Middle frontal gyrus (tissue), 1 donor: ENCODE results near the gene GPLD1.

Experiments used
- DNase-seq: peaks from one replicate; pipeline ENCODE4 v3.0.0-alpha.2; 2015; ENCODE audit warnings: low spot score; ENCODE audit errors: extremely low spot score

The GPLD1 gene

DNA sequence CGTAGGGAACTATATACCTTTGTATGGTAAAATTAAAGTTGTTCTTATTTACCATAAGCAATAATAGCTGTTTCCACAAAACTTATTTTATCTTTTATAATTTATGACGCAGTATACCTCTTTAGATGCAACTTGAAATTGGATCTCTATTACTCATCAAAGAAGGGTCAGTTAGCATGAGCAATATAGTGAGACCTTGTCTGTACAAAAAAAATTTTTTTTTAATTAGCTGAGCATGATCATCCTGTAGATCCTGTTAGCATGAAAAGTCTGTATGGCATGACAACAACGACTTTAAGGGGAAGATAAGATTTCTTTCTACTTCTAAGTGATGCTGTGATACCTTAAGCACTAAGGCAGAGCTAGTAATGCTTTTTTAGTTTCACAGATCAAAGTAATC is 11.3 kb upstream of the GPLD1 start:
- no peak for DNase-seq

DNA sequence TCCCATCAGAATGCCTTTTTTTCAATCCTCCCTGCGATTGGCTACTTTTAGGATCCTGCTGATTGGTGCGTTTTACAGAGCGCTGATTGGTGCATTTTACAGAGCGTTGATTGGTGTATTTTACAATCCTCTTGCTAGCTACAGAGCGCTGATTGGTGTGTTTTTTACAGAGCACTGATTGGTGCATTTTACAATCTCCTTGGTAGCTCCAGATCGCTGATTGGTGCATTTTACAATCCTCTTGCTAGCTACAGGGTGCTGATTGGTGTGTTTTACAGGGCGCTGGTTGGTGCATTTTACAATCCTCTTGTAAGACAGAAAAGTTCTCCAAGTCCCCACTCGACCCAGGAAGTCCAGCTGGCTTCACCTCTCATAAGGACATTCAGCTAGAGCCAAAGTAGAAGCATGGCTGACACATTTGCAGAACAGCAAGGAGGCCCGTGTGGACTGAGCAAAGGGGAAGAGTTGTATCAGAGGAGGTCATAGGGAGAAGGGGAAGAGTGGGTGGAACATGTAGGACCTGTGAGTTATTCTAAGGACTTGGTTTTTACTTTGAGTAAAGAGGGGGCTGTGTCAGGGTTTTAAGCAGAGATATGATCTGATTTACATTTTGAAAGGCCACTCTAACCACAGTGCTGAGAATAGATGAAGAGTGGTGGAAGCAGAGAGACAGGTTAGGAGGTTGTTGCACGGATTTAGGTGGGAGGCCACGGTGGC is 8.0 kb upstream of the GPLD1 start:
- no peak for DNase-seq

DNA sequence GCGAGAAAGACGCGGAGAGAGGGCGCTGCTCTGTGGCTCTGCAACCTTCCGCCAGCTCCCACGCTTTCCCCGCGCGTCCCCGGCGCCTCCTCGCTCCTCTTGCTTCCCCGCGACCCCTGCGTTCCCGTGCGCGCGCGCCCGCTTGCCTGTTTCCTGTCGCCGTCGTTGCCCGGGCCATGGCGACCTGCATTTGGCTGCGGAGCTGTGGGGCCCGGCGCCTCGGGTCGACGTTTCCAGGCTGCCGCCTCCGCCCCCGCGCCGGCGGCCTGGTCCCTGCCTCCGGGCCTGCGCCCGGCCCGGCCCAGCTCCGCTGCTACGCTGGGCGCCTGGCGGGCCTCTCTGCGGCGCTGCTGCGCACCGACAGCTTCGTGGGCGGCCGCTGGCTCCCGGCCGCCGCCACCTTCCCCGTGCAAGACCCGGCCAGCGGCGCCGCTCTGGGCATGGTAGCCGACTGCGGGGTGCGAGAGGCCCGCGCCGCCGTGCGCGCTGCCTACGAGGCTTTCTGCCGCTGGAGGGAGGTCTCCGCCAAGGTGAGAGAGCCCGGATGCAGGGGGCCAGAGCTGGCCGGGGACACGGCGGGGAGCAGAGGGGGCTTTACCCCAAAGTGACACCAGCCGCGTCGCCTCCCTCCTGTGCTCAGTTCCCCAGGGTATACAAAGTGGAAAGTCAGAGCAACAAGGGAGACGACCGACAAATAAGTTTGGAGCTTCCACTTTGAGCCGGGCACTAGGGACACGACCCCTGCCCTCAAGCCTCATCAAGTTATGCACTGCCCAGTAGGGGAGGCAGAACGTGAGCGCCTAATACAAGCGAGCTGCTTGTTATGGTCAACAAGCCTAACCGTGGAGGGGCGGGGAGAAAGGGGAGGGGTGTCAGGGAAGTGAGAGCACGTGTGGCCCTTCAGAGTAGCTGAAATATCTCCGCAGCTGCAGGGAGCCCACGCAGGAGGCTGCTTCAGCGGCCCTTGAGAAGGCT is 5.7 kb upstream of the GPLD1 start, which contains the start of gene ALDH5A1:
ALDH5A1 (plus strand) TSS at position 149 of the 975 bp plus-strand sequence; CDS start at position 177, 28 bp downstream.
- DNase-seq: no peak

DNA sequence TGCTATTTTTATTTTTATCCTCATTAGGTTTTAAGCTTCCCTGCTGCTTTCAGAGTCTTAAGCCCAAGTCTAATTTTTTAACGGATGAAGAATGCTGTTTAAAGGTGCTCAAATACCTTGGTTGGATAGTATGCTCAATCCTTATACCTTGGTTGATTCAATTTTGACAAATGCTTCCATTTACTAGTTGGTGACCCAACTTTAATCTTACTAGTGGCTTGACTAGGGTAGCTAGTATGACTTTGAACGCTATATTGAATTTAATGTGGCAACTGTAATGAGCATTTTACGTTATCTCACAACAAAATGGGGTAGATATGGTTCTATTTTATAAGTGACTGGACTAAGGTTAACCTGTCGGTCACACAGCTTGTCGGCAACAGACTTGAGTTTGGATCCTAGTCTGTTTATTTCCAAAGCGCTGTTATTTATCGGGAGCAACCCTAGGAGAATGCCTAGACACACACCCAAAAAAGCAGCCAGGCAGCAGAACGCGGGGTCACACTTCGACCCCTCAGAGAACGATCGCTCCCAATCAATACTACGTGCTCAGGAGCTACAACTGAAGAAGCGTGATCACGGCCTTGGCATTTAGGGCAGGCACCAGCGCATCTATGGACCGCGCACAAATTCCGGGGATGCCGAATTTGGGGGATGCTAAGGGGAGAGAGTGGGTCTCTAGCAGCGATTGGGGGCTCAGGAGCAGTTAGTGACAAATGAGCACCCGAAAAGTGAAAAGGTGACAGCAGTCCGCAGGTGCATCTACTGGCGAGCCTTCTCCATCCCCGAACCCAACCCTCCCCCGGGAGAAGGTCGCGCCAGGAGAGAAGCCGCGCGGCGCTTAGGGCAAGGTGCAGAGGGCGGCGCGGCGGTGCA is 4.8 kb upstream of the GPLD1 start:
- DNase-seq: no peak

DNA sequence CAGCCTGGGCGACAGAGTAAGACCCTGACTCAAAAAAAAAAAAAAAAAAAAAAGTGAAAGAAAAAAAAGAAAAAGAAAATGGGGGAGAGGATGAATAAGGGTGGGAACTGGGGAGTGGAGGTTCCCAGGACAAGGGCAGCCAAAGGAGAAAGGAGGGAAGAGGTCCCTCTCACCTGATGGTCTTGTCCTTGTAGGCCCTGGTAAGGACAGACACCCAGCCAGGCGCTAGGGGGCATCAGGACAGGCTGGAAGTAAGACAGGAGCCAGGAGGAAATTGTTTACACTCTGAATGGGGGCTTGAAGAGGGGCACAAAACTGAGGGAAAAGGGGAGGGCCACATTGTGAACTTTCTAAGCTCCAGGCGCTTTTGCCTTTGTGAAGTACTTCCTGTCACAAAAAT is 3.1 kb upstream of the GPLD1 start:
- no peak for DNase-seq

DNA sequence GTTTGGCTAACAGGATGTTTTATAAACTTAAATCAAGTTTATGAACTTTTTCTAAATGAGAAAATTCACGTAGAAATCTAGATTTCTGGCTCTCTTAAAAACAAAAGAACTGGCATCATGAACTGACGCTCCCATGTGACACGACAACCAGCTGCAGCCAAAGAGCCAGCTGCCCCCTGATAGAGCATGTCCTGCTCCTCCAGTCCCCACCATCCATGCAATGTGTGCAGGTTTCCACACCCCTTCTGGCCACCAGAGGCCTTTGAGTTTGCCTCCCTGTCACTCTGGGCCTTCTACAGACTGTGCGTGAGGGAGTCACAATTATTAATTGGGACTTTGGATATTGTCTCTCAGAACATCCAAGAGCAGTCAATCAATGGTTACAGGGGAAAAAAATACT is 1.6 kb upstream of the GPLD1 start:
- no peak for DNase-seq

DNA sequence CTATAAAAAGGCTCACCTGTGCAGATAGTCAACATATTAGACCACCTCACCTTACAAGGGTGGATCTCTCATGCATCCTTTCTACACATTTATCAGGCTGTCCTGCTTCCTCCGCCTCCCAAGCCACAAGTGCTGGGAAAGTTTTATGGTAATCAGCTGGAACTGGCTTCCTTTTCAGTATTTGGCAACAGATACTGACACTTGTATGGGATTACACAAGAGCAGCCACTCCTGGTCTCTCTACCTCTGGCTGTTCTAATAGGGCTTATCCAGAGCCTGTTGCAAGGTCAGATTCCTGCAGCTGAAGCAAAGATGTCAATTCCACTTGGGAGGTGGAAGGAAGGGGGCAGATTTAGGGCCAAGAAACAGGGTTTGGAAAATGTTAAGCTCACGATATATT is 503 bp upstream of the GPLD1 start:
- no peak for DNase-seq

DNA sequence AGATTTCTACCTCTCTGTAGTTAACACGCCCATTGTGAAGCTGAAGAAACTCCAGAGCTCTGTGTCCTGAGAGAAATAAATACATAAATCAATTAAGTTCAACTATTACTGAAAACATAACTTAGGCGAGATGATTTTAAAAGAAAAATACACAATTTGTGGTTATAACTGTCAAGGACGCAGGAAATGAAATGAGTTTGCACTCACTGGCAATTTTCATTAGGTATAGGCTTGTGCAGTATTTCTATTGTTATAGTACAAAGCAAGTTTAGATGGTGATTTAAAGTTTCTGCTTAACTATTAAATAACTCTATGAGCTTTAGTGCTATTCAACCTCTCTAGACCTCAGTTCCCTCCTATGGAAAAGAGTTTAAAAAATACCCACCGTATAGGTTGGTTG is 3.3 kb downstream of the GPLD1 start:
- DNase-seq: no peak

DNA sequence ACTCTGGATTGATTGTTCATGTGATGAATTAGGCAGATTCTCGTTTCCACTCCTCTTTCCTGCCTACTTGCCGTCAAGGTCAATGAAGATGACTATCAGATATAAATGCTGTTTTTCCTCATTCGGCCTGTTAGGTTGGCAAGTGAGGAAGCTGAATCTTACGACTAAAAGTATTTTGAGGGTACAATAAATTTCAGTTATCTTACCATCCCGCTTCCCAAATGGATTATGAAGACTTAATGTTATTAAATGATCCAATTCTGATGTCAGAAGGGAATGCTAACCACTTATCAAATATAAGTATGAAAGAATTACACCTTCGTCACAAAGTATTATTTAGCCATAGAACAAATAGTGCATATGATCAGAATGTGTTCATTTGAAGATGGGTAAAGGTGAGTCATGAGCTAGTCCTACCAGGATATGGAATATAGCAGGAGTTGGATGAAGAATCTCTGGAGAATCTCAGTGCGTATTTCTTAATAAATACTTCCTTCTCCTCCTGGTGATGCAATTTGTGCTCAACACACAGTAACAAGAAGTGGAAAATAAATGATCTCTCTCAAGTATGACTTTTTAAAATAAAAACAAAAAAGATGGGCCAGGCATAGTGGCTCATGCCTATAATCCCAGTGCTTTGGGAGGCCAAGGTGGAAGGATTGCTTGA is 4.6 kb downstream of the GPLD1 start:
- DNase-seq: no peak

DNA sequence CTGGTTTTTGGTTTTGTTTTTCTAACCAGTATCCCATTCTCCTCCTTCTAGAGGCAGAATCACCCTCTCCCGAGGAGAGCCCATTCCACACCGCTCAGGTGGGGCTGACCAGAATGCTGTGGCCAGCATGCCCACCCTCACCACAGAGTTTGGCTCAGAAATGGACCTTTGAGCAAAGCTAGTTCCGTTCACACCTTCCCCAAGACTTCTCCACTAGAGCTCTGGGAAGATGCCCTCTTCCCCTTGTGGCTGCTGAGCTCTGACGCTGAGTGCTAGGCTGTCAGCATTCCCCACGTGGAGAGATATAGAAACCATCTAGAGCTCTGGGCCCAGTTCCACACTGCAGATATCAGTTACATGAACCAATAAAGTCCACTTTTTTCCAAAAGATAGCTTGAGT is 7.9 kb downstream of the GPLD1 start:
- no peak for DNase-seq

DNA sequence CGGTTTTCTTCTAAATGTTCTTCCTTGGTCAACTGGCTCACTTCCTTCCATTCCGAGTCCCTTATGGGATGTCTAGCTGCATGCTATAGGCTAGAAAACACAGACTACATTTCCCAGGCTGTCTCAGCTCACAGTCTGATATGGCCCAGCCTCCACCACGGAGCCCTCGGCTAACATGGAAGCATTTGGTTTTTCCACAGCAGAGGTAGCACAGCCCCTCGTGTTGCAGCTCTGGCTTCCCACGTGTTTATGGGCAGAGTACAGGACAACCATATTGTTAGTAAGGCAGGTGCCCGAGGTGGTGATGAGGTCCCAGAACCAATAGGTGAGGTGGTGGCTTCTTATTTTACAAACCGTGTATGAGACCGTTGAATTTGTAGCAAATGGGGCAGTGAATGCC is 8.7 kb downstream of the GPLD1 start:
- no peak for DNase-seq

DNA sequence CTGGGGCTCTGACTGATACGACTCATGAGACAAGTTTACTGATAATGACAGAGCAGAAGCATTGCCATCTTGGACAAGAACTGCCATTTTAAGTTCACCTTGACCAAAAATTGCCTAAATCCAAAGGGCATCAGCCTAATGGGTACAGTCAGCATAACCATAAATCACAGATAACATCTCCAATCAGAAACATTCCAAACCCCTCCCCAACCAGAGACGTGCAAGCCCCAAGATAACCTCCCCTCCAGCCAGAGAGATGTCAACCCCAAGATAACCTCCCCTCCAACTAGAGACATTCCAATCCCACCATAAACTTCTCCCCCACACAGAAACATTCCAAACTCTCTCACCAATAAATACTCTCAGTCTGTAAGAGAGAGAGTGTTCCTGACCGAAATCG is 10.5 kb downstream of the GPLD1 start:
- DNase-seq: no peak

DNA sequence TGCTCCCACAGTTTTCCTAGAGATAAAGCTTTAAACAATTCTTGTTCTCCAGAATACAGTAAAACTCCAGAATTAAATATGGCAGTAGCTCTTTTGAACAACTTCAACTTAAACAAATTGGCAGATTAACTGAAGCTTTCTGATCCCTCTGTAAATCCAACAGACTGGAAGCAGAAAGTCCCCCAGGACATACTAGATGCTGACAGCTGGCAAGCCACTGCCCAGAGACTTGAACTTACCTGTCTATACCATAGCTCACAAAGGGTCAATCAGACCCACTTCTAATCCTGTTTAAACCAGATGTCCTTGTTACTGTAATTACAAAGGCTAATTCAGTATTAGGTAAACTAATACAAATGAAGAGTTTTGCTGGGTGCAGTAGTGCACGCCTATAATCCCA is 12.3 kb downstream of the GPLD1 start:
- no peak for DNase-seq

DNA sequence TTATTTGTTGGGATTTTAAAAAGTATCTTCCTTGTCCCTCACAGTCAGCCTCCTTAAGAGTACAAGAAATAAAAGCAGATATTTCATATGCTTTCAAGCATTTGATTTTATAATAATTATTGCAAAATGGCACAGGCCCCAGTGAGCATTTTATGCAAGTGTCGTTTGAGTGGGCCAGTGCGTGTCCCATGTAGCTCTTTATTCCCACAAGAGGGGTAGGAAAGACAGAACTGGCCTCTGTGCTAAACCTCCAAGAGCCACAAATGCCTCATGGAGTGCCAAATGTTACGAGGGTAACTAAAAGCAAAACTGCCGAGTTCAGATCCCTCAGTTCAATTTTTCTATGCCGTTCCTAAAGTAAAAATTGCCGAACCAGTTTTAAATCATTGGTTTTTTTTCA is 12.7 kb downstream of the GPLD1 start:
- no peak for DNase-seq

DNA sequence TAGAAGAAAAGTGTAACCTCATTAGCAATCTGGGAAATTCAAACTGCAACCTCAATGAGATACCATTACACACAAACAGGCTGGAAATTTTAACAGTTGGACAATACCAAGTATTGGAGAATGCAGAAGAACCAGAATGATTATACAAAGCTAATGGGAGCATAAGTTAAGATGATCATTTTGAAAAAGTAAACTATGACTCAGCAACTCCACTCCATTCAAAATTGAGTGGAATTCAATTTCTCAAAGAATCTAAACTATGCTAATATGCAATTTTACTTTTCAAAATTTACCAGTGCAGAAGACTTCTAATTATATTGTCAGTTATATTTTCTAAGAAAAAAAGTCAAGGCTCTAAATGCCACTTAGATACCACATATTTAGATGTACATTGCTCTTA is 17.2 kb downstream of the GPLD1 start:
- no peak for DNase-seq

DNA sequence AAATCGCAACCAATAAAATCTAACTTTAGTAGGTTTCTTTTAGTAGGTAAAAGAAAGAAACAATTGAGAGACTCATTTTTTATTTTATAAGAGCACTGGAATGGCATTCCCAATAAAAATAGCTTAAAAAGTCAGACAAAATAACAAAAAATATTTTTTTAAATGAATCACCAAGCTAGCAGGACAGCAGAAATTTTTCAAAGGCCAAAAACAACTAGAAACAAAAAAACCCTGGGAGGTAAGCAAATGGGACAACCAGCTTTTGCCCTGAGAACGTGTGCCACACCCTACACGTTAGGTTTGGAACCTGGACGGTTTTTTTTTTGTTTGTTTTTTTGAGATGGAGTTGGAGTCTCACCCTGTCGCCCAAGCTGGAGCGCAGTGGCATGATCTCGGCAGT is 19.6 kb downstream of the GPLD1 start:
- DNase-seq: no peak

DNA sequence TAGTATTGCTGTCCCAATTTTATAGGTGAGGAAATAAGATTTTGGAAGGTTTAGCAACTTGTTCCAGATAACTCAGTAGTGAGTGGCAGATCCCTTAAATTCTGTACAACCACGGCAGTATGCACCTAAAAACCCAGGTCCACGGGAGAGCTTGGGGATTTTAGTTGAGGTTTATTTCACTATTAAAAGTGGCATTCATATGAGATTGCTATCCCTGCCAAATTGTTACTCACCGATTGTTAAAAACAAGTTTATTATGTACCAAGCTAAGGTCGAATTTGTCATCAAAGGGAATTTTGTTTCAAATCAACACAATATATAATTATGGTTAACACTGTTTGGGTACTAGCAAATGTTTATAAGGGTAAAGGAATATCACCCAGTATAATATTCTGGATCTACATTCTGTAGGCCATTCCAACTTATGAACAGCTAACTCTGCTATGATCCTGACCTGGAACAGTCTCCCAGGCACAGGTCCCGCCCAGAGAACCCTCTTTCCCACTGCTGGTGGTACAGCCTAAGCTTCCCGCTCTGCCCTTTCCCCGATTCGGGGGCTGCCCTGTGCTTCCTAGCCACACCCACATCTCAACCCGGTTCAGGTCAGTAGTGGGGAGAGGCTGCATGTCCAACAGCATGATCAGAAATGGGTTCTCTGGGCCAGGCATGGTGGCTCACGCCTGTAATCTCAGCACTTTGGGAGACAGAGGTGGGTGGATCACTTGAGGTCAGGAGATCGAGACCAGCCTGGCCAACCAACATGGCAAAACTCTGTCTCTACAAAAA is 24.9 kb downstream of the GPLD1 start:
- no peak for DNase-seq

DNA sequence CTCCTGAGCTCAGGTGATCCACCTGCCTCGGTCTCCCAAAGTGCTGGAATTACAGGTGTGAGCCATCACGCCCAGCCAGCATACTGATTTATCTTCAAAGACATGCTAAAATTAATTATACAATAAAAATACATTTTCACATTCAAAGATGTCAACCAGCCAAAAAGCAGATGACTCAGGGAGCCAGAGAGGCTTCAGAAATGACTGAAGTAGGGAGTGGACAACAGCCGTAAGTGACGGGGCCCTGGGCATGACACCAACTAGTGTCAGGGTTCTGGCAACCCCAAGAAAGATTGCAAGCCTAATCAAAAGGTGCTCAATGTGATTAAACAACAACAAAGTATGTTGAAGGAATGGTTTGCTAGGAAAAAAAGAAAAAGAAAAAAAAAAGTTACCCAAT is 28.4 kb downstream of the GPLD1 start:
- no peak for DNase-seq

DNA sequence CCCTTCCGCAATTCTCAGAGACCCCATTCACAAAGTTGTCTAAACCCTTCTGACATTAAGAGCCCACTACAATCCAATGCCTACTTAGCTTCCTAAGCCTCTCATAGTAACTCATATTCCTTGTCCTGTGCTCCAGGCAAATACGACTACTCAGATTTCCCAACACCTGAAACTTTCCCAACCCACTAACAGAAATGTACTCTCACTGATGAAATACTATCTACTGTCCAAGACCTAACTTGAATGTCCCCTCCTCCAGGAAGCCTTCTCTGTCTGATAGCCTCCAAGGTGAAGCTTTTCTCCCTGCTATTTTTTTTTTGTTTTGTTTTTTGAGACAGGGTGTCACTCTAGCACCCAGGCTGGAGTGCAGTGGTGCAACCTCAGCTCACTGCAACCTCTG is 30.4 kb downstream of the GPLD1 start:
- DNase-seq: no peak

DNA sequence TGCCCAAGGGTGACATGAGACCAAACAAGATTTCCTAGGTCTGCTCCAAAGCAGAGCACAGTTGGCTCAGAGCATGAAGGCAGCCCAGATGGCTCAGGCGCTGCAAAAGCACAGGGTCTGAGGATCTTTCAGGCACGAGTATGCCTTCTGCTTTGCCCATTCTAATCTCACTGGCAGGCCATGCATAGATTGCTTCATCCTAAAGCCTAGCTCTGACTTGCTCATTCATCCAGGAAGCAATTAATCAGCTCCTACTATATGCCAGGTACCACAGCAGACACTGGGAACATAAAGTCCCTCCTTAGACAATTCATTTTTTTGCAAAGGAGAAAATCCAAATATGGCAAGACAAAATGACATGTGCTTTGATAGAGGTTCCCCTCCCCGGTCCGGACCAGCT is 31.2 kb downstream of the GPLD1 start:
- DNase-seq: no peak
